ENCODE results near the gene MAD1L1.

DNA sequence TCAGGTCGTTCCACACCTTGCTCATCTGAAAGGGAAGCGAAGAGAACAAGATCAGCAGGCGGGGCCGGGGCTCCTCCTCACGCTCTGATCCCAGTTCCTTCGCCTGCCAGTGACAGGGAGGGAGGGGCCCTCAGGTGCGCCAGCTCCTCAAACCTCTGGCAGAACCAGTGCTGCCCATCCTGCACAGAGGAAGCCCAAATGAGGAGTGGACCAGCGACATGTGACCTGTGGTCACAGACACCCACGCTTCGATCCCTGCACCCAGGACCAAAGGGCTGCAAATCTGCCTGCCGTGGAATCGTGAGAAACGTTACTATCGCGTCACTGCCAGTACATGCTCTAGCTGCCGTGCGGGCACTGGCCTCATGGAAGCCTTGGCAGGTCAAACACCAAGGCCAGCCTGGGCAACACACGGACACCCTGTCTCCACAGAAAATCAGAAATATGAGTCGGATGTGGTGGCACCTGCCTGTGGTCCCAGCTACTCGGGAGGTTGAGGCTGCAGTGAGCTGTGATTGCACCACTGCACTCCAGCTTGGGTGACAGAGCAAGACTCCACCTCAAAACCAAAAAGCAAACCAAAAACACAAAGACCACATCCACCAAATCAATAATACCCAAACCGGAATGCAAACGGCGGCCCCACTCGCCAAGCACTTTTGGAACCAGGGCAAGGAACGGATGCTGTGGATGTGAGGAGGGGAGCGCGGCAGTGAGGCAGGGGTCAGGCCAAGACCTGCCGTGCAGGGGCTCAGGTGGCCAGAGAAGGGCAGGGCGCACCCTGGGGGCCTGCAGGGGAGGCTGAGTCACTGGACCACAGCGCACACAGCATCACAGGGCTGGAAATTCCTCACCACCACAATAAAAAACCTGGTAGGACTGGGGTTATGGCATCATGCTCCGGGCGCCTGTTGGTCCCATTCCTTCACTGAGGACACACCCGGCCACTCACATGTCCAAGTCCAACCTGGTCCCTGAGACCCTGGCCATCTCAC, 22.7 kb upstream of the MAD1L1 start:
- TF ChIP-seq, protein P1, sequence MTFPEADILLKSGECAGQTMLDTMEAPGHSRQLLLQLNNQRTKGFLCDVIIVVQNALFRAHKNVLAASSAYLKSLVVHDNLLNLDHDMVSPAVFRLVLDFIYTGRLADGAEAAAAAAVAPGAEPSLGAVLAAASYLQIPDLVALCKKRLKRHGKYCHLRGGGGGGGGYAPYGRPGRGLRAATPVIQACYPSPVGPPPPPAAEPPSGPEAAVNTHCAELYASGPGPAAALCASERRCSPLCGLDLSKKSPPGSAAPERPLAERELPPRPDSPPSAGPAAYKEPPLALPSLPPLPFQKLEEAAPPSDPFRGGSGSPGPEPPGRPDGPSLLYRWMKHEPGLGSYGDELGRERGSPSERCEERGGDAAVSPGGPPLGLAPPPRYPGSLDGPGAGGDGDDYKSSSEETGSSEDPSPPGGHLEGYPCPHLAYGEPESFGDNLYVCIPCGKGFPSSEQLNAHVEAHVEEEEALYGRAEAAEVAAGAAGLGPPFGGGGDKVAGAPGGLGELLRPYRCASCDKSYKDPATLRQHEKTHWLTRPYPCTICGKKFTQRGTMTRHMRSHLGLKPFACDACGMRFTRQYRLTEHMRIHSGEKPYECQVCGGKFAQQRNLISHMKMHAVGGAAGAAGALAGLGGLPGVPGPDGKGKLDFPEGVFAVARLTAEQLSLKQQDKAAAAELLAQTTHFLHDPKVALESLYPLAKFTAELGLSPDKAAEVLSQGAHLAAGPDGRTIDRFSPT (tag by site-specific recombination; IDR thresholded peaks at IDR 0.05): no peak
- TF ChIP-seq, protein P2, sequence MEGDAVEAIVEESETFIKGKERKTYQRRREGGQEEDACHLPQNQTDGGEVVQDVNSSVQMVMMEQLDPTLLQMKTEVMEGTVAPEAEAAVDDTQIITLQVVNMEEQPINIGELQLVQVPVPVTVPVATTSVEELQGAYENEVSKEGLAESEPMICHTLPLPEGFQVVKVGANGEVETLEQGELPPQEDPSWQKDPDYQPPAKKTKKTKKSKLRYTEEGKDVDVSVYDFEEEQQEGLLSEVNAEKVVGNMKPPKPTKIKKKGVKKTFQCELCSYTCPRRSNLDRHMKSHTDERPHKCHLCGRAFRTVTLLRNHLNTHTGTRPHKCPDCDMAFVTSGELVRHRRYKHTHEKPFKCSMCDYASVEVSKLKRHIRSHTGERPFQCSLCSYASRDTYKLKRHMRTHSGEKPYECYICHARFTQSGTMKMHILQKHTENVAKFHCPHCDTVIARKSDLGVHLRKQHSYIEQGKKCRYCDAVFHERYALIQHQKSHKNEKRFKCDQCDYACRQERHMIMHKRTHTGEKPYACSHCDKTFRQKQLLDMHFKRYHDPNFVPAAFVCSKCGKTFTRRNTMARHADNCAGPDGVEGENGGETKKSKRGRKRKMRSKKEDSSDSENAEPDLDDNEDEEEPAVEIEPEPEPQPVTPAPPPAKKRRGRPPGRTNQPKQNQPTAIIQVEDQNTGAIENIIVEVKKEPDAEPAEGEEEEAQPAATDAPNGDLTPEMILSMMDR (tag by site-specific recombination; IDR thresholded peaks at IDR 0.05): no peak
- TF ChIP-seq ZNF354C (tag by site-specific recombination; IDR thresholded peaks at IDR 0.05; ENCODE audit: borderline replicate concordance, low read depth) (no peak), ZNF121 (tag by site-specific recombination; IDR thresholded peaks at IDR 0.05) (no peak), ZNF10 (tag by site-specific recombination; IDR thresholded peaks at IDR 0.05) (no peak), ZSCAN16 (tag by site-specific recombination; IDR thresholded peaks at IDR 0.05) (no peak), ZNF76 (tag by site-specific recombination; IDR thresholded peaks at IDR 0.05; ENCODE audit: borderline replicate concordance, low read depth) (no peak), ZNF677 (tag by site-specific recombination; IDR thresholded peaks at IDR 0.05) (no peak), KLF16 (tag by site-specific recombination; IDR thresholded peaks at IDR 0.05) (no peak)

Data from HEK293 (cell line).